Fibroblast of villous mesenchyme (primary cell): ENCODE data around the gene ERBB4. TPM values are rescaled to one million over a fixed set of nuclear protein-coding genes. Genes with fewer than 3 reads are reported as not detected.

Experiments
- DNase-seq: peaks from one replicate; pipeline ENCODE4 v3.0.0-alpha.2; 2010; ENCODE audit warnings: low read depth
- H3K4me3 ChIP-seq: 2 replicates; pipeline ENCODE4 v1.5.1; 2011; ENCODE audit warnings: low read depth, mild to moderate bottlenecking, low read length
- total RNA-seq: library from RNA; depleted of rRNA; stranded (reverse); fragments of >200 nt; gene quantifications from 2 replicates; pipeline ENCODE4 v1.2.3, GENCODE V29; 2012
- TF ChIP-seq, protein P1 (sequence below): IDR thresholded peaks from 2 replicates; pipeline ENCODE4 v1.5.1; 2012; ENCODE audit warnings: low read depth, mild to moderate bottlenecking, low read length; ENCODE audit not compliant: insufficient read depth

Gene ERBB4
- total RNA-seq: under 0.01 TPM in 1 of 2 replicates, not detected in the other

DNA sequence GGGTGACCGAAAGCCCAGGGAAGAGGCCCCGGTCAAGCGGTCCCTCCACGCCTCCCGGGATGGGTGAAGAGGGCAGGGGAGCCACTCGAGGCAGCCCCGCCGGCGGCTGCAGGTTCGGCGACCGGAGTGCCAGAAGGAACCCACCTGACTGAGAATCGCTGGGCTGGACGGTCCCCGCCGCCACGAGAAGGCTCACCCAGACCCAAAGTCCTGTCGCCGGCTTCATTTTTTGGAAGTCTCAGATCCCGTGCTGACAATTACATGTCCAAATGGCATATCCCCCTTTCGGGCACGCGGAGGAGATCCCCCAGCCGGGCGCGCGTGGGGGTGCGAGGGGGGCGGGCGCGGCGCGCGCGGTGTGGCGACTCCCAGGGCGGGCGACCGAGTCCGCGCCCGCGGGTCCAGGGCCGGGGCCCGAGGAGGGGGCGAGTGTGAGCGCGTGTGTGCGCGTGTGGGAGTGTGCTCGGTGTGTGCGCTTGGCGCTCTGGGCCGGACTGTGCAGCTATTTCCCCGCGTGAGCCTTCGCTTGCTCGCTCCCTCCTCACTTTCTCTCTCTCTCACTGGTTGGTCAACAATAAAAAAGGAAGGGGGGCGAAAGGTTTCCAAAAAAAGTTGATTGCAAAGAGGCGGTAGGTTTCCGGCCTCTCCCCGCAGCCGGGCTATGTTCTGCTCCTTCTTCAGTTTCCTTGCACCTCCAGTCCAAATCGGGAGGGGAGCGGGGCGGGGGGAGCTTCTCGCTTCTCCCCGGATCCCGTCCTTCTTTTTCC, at the start of gene ERBB4:
Gene ERBB4, minus strand, starts transcription at position 498 of the 767 bp plus-strand sequence. Its CDS starts 272 bp downstream, at position 226.
- peak within 1 kb of the TSS; percentile 53 for H3K4me3 ChIP-seq
- TF ChIP-seq, protein P1, sequence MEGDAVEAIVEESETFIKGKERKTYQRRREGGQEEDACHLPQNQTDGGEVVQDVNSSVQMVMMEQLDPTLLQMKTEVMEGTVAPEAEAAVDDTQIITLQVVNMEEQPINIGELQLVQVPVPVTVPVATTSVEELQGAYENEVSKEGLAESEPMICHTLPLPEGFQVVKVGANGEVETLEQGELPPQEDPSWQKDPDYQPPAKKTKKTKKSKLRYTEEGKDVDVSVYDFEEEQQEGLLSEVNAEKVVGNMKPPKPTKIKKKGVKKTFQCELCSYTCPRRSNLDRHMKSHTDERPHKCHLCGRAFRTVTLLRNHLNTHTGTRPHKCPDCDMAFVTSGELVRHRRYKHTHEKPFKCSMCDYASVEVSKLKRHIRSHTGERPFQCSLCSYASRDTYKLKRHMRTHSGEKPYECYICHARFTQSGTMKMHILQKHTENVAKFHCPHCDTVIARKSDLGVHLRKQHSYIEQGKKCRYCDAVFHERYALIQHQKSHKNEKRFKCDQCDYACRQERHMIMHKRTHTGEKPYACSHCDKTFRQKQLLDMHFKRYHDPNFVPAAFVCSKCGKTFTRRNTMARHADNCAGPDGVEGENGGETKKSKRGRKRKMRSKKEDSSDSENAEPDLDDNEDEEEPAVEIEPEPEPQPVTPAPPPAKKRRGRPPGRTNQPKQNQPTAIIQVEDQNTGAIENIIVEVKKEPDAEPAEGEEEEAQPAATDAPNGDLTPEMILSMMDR: no peak
- DNase-seq: no peak

DNA sequence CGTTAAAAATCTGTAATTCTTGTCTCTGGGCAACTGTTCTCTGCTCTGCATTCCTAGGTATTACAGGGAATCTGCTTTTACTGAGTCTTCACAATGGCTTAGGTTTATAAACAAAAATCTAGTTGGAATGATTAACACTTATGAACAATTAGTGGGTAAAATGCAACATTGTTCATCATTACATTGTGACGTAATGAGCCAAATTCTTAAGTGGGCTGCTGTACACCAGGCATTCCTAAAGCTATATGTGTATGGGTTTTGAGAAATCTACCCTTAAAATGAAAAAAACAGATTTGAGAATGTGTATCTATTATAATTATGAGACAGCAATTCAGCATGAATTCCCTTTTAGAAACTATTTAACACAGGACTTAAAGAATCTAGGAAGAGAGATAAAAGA, 41.5 kb upstream of the ERBB4 start:
- TF ChIP-seq, protein P1: no peak
- no peak for DNase-seq
- H3K4me3 ChIP-seq: no peak overlapping the region

DNA sequence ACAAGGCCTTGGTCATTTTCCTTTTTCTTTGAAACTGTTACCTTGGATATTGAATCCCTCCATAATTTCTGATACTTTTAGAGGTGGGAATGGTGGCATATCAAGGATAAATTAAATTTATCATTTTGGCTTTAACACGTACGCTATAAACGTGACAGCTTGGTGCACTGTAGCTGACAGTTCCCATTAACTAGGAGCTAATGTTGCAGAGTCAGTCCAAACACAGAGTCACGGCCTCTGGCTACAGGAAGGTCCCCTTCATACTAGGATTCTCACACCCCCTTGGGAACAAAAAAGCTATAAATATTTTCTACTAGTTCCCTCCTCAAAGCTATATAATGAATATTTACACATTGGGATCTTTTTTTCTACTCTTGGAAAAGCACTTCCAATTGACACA, 17.7 kb upstream of the ERBB4 start:
- TF ChIP-seq, protein P1: no peak
- DNase-seq: no peak
- H3K4me3 ChIP-seq: no peak overlapping the region

DNA sequence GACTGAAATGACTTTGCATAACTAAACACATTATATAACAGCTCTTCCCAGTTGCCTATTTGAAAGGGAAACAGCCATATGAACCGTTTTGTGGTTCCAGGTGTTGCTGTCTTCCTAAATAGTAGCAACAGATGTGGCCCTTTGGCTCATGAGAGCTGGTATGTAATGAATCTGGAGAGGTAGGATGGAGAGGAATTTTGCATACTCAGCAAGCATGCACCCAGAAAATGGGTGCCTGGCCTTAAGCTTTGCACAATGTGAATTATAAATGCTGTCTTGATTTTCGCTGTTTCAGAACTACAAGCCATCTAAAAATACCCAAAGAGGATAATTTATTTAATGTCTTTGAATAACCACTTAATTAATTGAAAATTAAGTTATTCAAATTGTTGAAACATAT, 15.6 kb upstream of the ERBB4 start:
- no peak for DNase-seq

DNA sequence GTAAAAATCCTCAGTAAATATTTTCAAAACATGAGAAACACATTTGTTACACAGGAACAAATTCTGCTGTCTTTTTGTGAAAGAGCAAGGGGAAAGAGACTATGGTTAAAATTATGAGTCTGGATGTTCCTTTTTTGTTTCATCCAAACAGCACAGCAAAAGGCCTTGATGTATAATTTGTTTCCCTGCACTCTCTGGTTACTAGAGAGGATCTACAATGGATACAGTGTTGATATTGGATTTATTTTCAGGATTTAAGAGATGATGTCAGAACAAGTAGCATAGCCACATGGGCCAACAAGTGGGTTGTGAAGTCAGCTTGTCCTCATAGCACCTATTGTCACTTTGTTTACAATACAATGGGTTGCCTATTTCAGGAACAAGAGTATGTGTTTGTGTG, 11.3 kb upstream of the ERBB4 start:
- TF ChIP-seq, protein P1: no peak
- no peak for DNase-seq
- H3K4me3 ChIP-seq: no peak overlapping the region

More for the DNA sequence above, 15.6 kb upstream of the ERBB4 start:
- no peak overlapping the region for H3K4me3 ChIP-seq
- TF ChIP-seq, protein P1: no peak

DNA sequence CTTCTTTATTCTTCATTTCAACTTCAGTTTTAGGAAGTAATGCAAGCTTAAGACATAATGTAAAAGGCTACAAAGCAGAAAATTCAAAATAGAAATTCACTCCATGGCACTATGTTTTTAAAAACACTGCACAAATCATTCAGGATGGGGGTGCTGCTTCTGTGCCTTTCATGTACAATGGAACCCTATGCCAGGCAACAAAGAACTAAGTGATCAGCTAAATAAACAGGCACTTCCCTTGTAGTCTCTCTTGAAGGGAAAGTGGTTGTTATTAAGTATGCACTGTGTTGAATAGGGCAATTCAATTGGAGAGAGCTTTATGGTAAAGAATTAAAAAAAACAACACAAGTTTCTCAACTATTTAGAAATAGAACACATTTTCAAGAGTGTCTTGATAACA, 10.9 kb upstream of the ERBB4 start:
- no peak overlapping the region for H3K4me3 ChIP-seq
- TF ChIP-seq, protein P1: no peak
- no peak for DNase-seq

DNA sequence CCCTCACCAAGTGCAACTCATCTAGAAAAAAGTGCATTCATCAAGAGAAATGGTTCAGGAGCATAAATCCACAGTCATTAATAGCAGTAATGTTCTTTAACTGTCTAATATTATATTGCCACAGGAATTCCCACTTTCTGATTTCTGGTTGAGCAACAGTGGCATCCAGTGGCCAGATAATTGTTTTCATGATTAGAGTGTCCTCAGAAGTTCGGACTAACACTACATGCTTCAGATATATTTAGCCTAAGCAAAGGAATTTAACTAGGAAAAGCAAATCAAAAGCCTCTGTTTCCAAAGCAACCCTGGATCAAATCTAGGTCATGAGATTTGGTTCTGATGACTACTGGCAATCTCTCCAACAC, 9.8 kb upstream of the ERBB4 start:
- TF ChIP-seq, protein P1: no peak

More for the DNA sequence above, 9.8 kb upstream of the ERBB4 start:
- DNase-seq: peak; percentile 23
- no peak overlapping the region for H3K4me3 ChIP-seq
